Left cardiac atrium (tissue), 4 donors: Measurements from ENCODE around the gene DUOXA2. TPM values are rescaled to one million over a fixed set of nuclear protein-coding genes. Genes with fewer than 3 reads are reported as not detected.
A peak's percentile ranks its signal among the peaks of the same experiment; 100 is the strongest.
"Not testable (repeated sequence)": the region's sequence is repeated elsewhere in the genome, so short reads cannot be mapped to it uniquely, and the experiment has no call there.

Experiments
- ATAC-seq, 2 donors: fragments of 200-7000 bp; cut with Tn5 transposase; one replicate each; pipeline ENCODE4 v1.9.1; 2020; ENCODE audit warnings: mild to moderate bottlenecking in 2 of 2, moderate library complexity in 2 of 2
- DNase-seq: peaks from one replicate; pipeline ENCODE4 v3.0.0-alpha.2; 2020
- intact Hi-C, 2 donors: fragments of 100-400 bp; cut with DNase I; formaldehyde crosslinking; loops; one replicate each; pipeline versions ENCODE4 v1.14.1 to v1.15.1; 2022 to 2023
- long read RNA-seq: library from polyadenylated mRNA; unstranded; transcript quantifications from one replicate; pipeline ENCODE4 v2.0.0, GENCODE V29; 2021
- total RNA-seq, 2 donors: library from RNA; stranded (reverse); fragmentation: NEBNext Ultra II Directional; extraction: Animal tissue kit (Norgen Biotek cat#: 25700); gene quantifications; one replicate each; pipeline ENCODE4 v1.2.1, GENCODE V29; 2021
- donor health status: DM: no; HTN: yes; CAD: no.
- donor health status: DM: no; HTN: yes; CAD: no; lungs with severe emphysema.
- donor health status: DM: yes; HTN: yes; CAD: no.
- donor health status: Dilated cardiomyopathy.

The DUOXA2 gene
- not detected for total RNA-seq
- long read RNA-seq, result 0 reads

DNA sequence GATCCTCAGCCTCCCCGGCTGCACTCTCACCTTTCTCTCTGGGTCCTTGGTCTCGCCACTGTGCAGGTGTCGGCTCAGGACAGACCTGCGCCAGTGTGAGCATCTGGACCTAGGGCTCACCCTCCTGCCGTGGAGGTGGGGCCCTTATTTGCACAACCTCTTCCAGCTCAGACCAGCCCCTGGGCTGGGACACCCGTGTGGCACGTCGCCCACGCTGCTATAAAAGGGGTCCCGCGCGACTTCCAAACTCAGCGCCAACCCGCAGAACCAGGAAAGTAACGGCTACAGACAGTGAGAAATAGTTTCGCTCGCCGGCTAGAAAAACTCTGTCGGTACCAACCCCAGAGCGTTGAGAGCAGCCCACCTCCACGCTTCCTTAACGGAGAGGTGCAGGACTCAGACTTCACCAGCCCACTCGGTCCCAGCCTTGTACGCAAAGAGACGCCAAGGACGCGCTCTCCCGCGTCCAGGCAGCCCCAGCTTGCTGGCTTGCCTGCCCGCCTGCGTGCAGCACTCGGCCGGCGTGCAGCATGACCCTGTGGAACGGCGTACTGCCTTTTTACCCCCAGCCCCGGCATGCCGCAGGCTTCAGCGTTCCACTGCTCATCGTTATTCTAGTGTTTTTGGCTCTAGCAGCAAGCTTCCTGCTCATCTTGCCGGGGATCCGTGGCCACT lies at the start of gene DUOXA2, which contains the start of gene DUOX2:
Gene DUOXA2, plus strand, starts transcription at position 251 of the 675 bp plus-strand sequence. Its CDS starts 280 bp downstream, at position 531.
Gene DUOX2, minus strand, starts transcription at position 97 of the 675 bp plus-strand sequence. CDS start 761 bp downstream, outside the sequence.
- DNase-seq, result no peak
- intact Hi-C loops, result no loop called here
- ATAC-seq, result no peak

DNA sequence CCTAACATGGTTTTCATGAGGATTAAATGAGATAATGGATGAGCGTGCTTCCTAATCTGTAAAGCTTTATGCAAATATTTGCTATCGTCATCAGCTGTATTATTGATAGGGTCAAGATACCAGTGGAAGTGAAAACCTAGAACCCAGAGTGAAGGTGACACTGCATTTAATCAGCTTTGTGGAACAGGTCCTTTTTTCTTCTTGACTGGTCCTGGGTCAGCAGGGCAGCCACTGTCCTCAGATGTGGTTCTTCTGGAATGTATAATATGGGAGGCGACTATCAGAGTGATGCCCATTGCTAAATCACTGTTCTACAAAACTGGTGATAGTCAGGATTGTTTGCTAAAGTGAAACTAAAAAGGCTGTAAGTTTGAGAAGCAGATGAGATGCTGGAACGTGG lies 49.7 kb upstream of the DUOXA2 start:
- ATAC-seq, result no peak
- intact Hi-C loops, result no loop called here

DNA sequence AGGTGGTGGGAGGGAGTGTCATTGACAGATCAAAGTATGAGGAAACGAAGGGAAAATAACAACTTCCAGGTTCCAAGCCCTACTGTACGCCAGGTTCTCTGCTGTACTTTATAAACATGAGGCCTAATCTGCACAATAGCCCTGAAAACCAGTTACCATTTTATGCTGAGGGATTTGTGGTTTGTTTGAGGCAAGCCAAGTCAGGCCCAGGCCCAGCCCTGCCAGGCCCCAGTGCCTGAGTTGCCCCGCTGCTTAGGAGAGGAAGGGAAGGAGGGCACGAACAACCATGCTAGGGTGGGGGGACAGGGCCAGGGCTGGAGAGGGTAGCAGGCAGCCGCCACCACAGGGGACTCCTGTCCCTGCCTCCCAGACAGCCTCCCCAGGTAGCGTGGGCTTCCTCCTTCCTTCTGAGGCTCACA lies 44.2 kb upstream of the DUOXA2 start:
- DNase-seq, intact Hi-C loops, ATAC-seq: not testable (repeated sequence)

More for the DNA sequence above, 49.7 kb upstream of the DUOXA2 start:
- no peak for DNase-seq

DNA sequence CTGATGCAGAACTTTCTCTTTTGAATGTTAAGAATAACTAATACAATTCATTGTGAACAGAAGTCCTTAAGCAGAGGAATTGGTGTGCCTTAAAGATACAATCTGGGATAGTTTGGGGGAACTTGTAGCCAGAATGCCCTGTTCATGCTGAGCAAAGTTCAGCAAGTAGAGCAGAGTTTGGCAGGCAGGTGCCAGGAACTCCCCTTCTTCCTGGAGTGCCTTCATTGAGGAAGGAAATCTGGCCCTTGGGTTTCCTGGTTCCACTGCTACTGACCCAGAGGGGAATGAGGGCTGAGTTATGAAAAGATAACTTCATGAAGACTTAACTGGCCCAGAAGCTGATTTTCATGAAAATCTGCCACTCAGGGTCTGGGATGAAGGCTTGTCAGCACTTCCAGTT lies 40.5 kb upstream of the DUOXA2 start:
- intact Hi-C loops, DNase-seq, ATAC-seq: not testable (repeated sequence)

DNA sequence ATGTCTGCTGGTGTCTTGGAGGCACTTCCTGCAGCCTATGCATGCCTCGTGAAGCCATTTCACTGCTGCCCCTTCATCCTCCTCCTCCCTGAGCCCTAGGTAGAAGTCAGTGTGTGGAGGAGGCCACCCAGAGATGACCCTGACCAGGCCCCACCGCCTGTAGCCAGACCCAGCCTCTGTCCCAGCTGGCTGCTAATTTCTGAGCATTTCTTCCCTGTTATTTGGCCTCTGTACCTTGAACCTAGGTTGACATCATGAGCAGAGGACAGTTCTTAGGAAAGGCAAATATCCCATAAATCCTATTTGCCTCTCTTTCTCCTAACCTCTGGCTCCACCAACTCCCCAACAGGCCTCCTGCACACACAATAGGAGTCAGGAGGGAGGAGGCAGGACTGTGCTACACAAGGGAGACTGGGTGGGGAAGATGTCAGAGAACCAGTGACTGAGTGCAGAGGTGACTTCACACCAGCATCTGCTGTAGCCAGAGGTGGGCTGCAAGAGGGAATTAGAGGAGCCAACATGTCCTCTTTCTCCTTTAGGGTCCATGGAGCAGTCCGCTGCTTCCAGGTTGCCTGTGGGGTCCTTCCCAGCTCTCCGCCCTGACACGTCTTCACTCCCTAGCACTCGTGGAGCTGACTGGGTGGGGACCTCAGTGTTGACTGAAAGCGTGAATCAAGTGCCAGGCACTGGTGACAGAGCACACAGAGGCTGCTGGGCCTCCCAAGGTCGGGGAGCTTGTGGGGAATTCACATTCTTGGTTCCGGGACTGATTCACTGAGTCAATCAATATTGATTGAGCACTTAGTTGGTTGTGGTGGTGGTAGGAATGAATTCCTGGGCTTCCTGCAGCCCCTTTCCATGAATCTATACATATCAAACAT lies 38.4 kb upstream of the DUOXA2 start:
- intact Hi-C loops, ATAC-seq, DNase-seq: not testable (repeated sequence)

DNA sequence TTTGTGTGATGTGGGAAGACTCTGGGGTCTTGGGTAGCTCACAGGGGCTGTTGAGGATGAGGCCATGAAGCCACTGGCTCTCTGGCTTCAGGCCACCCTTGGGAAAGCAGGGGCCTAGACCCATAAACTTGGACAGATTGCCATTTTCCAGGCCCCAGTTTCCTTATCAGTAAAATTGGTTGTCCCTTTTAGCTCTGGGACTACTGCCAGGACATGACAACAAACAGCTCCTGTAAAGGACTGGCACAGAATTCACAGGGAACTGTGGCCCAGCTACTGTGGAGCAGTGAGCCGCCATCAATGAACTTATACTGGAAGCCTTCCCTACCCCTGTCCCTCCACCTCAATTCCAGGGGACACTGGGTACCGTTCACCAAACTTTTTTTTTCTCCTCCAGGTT lies 36.7 kb upstream of the DUOXA2 start:
- peak; percentile 17 to 42 for ATAC-seq
- DNase-seq, intact Hi-C loops: not testable (repeated sequence)

DNA sequence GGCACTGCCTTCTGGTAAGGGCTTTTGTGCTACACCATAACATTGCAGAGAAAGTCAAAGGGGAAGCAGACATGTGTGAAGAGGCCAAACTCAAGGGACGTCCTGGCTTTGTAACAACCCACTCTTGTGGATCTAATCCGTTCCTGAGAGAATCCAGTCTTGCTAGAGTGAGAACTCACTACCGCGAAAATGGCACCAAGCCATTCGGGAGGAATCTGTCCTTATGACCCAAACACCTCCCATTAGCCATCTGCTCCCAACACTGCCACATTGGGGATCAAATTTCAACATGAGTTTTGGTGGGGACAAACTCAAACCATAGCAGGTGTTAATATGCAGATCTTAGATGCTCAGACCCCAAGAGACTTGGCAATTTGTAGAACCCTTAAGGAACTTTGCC lies 34.9 kb upstream of the DUOXA2 start:
- intact Hi-C loops, DNase-seq: not testable (repeated sequence)
- peak; percentile 15 to 64 for ATAC-seq

DNA sequence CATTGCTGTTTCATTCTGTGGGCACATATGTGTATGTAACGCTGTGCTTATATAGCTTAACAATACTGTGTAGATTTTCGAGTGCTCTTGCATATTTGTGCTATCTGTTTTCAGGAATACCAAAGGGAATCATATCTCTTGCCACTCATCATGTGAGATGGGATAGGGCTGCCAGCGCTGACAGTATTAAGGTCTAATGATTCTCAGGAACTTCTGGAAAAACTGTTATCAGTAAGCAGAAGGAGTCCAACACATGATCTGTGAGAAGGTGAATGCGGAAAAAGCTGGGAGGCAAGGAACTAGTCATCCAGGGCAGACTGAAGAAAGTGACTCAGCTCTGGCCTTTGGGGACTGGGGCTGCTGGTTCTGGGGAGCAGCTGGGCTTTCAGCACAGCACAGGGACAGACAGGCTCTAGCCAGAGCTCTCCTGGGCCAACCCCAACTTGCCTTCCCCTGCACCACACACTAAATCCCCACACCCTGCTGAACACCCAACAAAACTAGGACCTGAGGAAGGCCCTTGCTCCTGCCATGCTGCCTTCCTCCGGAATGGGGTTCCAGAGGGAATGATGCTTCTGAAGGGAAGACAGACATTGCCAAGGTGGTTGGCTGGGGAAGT lies 34.4 kb upstream of the DUOXA2 start:
- peak; percentile 14 to 75 for ATAC-seq
- intact Hi-C loops, result not testable (repeated sequence)

DNA sequence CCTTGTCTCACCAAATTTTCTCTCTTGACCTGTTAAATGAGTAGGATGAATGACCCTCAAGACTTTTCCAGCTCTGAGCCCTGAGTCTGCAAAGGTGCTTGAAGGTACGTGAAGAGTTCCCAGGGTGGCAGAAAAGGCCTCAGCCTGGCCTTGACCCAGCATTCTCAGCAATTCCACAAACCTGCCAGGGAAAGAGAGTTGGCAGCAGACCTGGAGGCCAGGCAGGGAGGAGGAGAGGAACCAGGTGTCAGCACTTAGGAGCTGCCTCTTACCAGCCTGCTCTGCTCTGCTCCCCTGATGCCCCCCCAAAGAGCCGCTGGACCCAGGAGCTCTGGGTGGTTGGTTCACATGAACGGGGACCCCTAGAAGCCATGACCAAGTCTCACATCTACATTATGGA lies 33.5 kb upstream of the DUOXA2 start:
- ATAC-seq, result peak; percentile 27 to 43
- intact Hi-C loops, DNase-seq: not testable (repeated sequence)

More for the DNA sequence above, 34.4 kb upstream of the DUOXA2 start:
- not testable (repeated sequence) for DNase-seq

DNA sequence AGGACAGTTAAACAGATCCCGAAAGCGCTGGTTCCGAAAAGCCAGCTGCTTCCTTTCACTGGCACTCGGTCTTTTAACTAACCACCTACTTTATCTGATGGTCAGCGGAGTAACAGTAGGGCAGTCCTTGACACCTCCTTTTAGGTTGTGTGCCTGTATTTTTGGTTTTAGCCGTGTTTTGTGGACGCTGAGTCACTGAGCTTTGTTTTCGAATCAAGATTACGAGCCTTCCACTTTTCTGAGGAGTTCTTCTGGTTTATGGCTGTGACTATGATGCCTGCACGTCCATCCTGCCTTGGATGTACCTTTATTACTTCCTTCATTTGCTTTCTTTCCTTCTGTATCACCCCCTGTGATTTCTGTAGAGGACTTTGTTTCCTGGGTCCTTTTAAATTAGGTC lies 31.7 kb upstream of the DUOXA2 start:
- ATAC-seq, intact Hi-C loops, DNase-seq: not testable (repeated sequence)

DNA sequence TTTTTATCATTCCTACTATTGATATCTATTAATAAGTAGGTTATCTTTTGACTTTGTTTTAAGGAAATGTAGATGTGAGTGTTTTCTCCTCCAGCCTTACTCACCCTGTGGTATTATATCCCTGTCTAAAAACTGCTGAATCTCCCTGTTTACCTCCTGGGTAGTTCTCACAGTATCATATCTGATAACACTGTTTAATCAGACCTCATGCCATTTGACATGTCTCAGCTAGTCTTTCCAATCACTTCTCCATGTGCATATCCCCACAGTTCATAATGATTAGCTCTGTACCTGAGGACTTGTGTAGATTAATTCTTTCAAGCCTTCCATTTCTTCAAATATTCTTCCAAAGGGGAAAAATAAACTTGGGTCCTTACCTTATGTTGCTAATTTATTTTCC lies 30.9 kb upstream of the DUOXA2 start:
- ATAC-seq, result no peak

DNA sequence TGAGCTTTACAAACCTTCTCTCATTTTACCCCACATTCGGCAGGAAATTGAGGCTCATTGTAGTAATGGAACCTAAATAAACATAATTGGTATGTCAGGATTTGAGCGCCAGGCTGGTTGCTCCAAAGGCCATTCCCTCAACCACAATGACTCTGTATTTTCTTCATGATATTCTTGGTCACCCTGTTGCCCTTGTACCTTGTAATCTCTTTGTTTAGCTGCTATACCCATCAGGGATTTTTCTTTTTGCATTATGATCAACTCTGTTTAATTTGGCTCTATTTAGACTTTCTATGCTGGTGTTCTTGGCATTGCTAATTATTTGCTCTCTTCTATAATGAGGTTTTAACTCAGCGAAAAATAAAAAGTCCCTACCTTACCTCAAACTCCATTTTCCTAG lies 30.0 kb upstream of the DUOXA2 start:
- DNase-seq, result no peak
- intact Hi-C loops, result no loop called here

More for the DNA sequence above, 30.9 kb upstream of the DUOXA2 start:
- no peak for DNase-seq
- intact Hi-C loops, result no loop called here

DNA sequence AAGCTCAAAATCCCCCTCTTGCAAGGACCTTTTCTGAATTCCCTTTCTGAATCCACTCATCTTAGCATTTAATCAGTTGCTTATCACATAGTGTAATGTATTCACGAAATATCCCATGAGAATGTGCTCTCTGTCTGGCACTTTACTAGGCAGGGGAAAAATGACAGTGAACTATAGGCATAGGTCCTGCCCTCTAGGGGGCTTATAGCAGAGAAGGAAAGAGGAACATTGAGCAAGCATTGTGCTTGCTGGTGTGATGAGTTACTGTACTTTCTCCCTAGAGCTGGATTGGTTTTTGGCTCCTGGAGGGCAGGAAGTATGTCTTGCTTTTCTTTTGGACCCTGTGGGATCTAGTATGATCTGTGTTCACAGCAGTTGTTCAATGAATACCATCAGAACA lies 26.6 kb upstream of the DUOXA2 start:
- DNase-seq (no peak), ATAC-seq (no peak)
- intact Hi-C loops, result no loop called here

More for the DNA sequence above, 30.0 kb upstream of the DUOXA2 start:
- no peak for ATAC-seq

DNA sequence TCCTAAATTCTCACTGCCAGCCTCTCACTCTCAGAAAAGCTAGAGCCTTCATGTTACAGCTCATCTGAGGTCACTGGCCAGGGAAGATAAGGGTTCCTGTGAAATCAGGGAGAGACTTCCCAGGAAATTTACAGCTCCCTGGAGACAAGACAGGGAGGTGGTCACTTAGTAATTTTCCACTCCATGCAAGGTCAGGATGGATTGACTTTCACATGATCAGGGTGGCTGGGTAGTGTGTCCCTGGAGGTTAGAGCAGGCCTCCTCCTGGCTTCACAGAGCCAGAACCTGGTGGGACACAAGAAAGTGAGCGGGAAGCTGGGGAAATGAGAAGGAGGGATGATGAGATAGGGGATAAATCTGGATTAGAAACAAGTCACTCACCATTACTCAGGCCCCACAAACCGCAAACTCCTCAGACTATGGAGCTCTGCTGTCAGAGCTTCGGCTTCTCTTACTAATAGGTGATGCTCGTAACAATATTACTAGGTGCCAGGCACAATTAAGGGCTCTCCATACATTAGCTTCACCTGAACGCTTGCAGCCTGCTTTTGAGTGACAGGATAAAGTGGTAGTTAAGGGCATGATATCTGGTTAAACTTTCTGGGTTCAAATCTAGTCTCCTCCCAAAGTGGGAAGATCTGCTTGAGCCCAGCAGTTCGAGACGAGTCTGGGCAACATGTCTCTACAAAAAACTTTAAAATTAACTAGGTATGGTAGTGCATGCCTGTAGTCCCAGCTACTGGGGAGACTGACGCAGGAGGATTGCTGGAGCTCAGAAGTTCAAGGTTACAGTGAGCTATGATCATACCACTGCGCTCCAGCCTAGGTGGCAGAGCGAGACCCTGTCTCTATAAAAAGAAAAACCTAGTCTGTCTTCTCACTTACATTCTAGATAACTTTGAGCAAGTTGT lies 25.1 kb upstream of the DUOXA2 start:
- ATAC-seq (peak in 1 of 2 donors; percentile 18), DNase-seq (no peak)
- intact Hi-C loops, result no loop called here

DNA sequence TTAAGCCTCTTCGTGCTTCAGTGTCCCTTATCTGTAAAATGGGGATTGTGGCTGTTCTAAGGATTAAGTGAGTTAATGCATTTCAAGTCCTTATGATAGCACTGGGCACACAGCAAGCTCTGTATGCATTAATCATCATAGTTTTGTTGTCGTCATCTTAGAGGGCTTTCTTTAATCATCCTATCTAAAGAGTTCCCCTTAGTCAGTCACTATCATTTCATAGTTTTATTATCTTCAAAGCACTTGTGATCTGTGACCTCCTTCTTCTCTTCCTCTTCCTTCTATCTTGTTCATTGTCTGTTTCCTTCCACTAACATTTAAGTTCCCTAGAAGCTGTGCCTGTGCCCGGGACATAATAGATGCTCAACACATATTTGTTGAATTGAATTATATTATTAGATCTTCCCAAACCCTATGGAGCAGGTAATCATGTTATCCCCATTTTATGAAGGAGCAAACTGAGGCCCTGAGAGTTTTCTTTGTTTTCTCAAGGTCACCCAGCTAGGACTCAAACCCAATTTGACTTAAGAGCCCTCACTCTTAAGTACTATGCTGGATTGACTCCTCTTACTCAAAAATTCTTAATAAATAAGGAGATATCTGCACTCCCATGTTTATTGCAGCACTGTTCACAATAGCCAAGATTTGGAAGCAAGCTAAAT lies 24.3 kb upstream of the DUOXA2 start:
- DNase-seq, result no peak
- intact Hi-C loops, result no loop called here
- peak in 1 of 2 donors; percentile 11 for ATAC-seq

DNA sequence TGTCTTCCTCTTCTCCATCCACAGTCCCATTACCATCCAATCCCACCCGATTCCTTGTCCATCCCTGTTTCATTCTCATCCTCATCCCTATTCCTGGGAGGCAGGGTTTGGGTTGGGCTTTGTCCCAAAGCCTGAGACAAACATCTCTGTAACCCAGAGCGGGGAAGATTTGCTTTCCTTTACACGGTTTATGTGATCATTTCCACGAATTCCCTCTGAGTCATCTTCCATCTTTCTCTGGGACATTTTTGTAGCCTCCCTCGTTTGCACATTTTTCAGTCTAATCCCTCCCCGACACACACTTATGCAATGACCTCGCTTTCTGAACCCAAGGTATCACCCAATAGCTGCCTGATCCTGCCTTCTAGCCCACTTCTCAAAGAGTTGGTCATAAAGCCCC lies 23.0 kb upstream of the DUOXA2 start:
- ATAC-seq (no peak), DNase-seq (no peak)
- intact Hi-C loops, result no loop called here

DNA sequence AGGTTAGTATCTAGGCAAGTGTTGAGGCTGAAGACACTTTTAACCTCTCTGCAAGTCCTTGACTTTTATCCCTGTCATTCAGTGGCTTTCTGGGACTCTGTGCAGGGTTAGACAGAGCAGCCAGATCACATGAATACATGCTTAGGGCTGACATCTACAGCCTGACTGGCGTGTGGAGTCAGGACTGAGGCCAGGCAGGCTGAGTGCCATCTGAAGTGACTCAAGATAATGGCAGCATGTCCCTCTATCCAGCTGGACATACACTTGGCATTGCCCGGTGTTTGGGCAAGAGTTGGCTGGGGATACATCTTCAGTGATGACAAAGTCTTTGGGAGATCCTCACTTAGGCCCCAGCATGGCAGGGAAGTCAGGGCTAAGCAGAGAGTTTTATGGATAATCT lies 22.6 kb upstream of the DUOXA2 start:
- peak; percentile 55 for DNase-seq
- ATAC-seq, result peak; percentile 87 to 94
- intact Hi-C loops, result no loop called here

DNA sequence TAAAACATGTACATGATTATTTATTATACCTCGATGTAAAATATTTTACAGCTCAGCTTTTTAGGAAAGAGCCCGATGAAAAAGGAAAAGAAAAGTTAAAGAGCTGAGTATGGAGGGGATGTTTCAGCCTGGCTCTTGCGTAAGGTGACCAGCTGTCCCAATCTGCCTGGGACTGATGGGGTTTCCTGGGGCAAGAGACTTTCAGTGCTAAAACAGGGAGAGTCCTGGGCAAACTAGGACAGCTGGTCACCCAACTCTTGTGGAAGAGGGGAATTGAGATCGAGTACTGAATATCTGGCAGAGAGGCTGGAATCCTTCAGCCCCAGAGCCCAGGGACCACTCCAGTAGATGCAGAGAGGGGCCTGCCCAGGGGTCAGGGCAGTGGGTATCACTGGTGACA lies 21.1 kb upstream of the DUOXA2 start:
- intact Hi-C loops, result no loop called here
- no peak for DNase-seq
- ATAC-seq, result no peak
